Tibial artery (tissue), 4 donors: ENCODE measurements around the gene SLC9A8.
"Not testable (repeated sequence)": the region's sequence is repeated elsewhere in the genome, so short reads cannot be mapped to it uniquely, and the experiment has no call there.

Source experiments
- DNase-seq, 2 donors: peaks; one replicate each; pipeline ENCODE4 v3.0.0-alpha.2; 2019
- H3K27ac ChIP-seq, 2 donors: fragments of 200-600 bp; sonication (generic) in 1 of 2; 1 replicate in 1 of 2; 2 replicates in 1 of 2; pipeline ENCODE4 v1.5.1; 2018 to 2019; ENCODE audit warnings: mild to moderate bottlenecking in 1 of 2
- H3K27me3 ChIP-seq, 2 donors: fragments of 200-600 bp; sonication (generic) in 1 of 2; one replicate each; pipeline versions ENCODE4 v1.5.1 to v1.6.0; 2016 to 2019
- H3K36me3 ChIP-seq, 3 donors: fragments of 200-600 bp; sonication (generic) in 2 of 3; one replicate each; pipeline ENCODE4 v1.5.1; 2016 to 2019; ENCODE audit warnings: mild to moderate bottlenecking in 2 of 3
- H3K4me1 ChIP-seq, 4 donors: fragments of 200-600 bp; sonication (generic) in 2 of 4; 1 replicate in 3 of 4; 2 replicates in 1 of 4; pipeline ENCODE4 v1.5.1; 2016 to 2019
- H3K4me3 ChIP-seq, 2 donors: fragments of 200-600 bp; sonication (generic) in 1 of 2; 1 replicate in 1 of 2; 2 replicates in 1 of 2; pipeline ENCODE4 v1.5.1; 2018 to 2019; ENCODE audit warnings: mild to moderate bottlenecking in 2 of 2
- H3K9me3 ChIP-seq, 3 donors: fragments of 200-600 bp; sonication (generic) in 1 of 3; one replicate each; pipeline ENCODE4 v1.5.1; 2016 to 2019
- intact Hi-C: fragments of 100-400 bp; cut with DNase I; formaldehyde crosslinking; loops from one replicate; pipeline ENCODE4 v1.15.0; 2023; ENCODE audit warnings: low total_unique reads
- TF ChIP-seq, protein P1 (sequence below), 2 experiments: fragments of 200-600 bp in 1 of 2; fragments of 450-650 bp in 1 of 2; IDR thresholded peaks; one replicate each; pipeline ENCODE4 v1.5.1; 2017 to 2019; ENCODE audit warnings: antibody characterized with exemption in 2 of 2, mild to moderate bottlenecking in 1 of 2, moderate library complexity in 1 of 2

SLC9A8 gene

DNA sequence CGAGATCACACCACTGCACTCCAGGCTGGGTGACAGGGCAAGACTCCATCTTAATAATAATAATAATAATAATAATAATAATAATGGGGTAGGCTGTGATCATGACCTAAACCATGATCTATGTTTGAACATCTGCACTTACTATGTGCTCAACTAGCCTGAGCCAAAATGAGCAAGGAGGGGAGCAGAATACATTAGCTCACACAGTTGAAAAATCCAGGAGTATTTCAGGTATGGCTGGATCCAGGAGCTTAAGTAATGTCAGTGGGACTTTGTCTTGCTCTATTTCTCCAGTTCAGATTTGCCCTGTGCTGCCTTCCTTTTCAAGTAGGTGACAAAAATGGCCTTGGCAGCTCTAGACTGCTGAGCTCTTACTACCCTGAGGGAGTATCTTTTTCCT, 32.7 kb upstream of the SLC9A8 start:
- peaks cover 0 to 15% (median 8%) of the 10 kb centered on the region in 4 donors for H3K4me1 ChIP-seq
- no peak overlapping the region for H3K4me3 ChIP-seq
- TF ChIP-seq, protein P1, sequence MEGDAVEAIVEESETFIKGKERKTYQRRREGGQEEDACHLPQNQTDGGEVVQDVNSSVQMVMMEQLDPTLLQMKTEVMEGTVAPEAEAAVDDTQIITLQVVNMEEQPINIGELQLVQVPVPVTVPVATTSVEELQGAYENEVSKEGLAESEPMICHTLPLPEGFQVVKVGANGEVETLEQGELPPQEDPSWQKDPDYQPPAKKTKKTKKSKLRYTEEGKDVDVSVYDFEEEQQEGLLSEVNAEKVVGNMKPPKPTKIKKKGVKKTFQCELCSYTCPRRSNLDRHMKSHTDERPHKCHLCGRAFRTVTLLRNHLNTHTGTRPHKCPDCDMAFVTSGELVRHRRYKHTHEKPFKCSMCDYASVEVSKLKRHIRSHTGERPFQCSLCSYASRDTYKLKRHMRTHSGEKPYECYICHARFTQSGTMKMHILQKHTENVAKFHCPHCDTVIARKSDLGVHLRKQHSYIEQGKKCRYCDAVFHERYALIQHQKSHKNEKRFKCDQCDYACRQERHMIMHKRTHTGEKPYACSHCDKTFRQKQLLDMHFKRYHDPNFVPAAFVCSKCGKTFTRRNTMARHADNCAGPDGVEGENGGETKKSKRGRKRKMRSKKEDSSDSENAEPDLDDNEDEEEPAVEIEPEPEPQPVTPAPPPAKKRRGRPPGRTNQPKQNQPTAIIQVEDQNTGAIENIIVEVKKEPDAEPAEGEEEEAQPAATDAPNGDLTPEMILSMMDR (IDR thresholded peaks at IDR 0.05) = no peak
- H3K27me3 ChIP-seq = no peaks in the 10 kb centered on the region
- H3K9me3 ChIP-seq = no peaks in the 10 kb centered on the region
- H3K36me3 ChIP-seq = no peaks in the 10 kb centered on the region
- H3K27ac ChIP-seq = no peak overlapping the region
- intact Hi-C loops = no loop called here
- no peak for DNase-seq

DNA sequence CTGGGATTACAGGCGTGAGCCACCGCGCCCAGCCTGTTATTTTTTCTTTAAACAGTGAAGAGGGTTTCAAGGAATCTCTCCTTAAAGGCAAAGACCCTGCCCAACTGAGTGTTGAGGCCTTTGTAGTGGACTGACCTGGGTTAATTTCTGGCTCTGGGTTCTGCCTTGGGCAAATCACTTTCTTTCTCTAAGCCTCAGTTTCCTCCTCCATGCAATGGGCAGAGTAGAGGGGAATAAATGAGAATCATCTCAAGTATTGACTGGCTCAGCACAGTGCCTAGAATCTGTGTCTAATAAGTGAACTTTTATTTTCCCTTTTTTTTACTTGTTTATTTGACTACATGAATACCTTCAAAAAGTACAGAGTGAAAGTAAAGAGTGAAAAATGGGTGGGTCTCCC, 31.0 kb upstream of the SLC9A8 start:
- no peaks in the 10 kb centered on the region for H3K27me3 ChIP-seq
- H3K4me3 ChIP-seq = no peak overlapping the region
- H3K4me1 ChIP-seq = no peaks in the 10 kb centered on the region
- TF ChIP-seq, protein P1 (IDR thresholded peaks at IDR 0.05) = no peak
- H3K27ac ChIP-seq = no peak overlapping the region
- intact Hi-C loops = no loop called here
- H3K36me3 ChIP-seq = no peaks in the 10 kb centered on the region
- DNase-seq = no peak
- H3K9me3 ChIP-seq = no peaks in the 10 kb centered on the region

DNA sequence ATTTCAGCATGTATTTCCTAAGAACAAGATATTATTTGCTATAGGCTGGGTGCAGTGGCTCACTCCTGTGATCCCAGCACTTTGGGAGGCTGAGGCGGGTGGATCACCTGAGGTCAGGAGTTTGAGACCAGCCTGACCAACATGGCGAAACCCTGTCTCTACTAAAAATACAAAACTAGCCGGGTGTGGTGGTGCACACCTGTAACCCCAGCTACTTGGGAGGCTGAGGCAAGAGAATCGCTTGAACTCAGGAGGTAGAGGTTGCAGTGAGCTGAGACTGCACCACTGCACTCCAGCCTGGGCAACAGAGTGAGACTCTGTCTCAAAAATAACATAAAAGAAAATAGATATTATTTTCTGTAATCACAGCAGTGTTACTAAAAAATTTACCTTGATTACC, 30.2 kb upstream of the SLC9A8 start:
- H3K27me3 ChIP-seq, H3K36me3 ChIP-seq, intact Hi-C loops, DNase-seq, H3K27ac ChIP-seq, H3K9me3 ChIP-seq, H3K4me1 ChIP-seq, H3K4me3 ChIP-seq: not testable (repeated sequence)

DNA sequence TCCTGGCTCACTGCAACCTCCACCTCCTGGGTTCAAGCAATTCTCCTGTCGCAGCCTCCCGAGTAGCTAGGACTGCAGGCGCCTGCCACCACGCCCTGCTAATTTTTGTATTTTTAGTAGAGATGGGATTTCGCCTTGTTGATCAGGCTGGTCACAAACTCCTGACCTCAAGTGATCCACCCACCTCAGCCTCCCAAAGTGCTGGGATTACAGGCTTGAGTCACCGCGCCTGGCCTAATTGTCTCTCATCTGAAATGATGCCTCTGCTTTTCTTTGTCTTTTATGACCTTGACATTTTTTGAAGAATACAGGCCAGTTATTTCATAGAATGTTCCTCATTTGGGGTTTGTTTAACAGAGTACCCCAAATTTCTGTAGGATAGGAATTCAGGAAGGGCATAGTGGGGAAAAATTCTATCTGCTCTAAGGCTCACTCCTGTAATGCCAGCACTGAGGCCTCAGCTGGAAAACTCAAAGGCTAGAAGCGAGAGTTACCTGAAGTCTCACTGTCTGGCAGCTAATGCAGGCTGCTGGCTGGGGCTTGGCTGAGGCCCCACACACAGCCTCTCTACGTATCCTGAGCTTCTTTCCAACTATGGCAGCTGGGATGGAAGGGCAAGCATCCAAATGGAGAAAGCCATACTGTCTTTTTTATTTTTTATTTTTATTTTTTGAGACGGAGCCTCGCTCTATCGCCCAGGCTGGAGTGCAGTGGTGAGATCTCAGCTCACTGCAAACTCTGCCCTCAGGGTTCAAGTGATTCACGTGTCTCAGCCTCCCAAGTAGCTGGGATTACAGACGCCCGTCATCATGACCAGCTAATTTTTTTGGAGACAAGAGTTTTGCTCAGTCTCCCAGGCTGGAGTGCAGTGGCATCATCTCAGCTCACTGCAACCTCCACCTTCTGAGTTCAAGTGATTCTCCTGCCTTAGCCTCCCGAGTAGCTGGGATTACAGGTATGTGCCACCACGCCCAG, 29.3 kb upstream of the SLC9A8 start:
- H3K27me3 ChIP-seq, H3K4me1 ChIP-seq, H3K36me3 ChIP-seq, DNase-seq, intact Hi-C loops, H3K4me3 ChIP-seq, H3K27ac ChIP-seq, H3K9me3 ChIP-seq: not testable (repeated sequence)

DNA sequence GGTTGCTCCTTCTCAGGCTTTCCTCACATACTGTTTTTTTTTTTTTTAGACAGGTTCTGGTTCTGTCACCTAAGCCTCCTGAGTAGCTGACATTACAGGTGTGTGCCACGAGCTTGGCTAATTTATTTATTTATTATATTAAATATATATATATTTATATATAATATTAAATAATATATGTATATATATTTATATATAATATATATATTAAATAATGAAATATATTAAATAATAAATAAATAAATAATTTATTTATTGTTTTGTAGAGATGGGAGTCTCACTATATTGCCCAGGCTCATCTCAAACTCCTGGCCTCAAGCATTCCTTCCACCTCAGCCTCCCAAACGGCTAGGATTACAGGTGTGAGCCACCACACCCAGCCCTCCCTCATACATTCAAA, 28.3 kb upstream of the SLC9A8 start:
- intact Hi-C loops = no loop called here
- DNase-seq = no peak

DNA sequence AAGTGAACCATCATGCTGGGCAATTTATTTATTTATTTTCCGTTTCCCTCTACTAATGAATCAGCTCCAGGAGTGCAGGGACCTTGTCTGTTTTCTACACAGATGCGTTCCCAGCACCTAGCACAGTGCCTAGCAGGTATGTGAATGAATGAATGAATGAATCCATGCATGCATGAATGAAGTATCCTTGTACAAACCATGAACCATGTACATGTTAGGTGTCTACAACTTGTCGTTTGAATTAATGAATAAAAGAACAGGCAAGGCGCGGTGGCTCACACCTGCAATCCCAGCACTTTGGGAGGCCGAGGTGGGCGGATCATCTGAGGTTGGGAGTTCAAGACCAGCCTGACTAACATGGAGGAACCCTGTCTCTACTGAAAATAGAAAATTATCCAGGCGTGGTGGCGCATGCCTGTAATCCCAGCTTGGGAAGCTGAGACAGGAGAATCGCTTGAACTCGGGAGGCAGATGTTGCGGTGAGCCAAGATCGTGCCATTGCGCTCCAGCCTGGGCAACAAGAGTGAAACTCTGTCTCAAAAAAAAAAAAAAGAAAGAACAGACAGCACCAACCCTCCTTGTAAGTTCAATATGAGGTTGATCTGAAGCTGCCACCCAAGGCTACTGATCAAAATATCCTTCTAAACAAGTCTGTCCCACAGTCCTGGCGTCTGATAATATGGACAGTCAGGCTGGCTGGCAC, 27.3 kb upstream of the SLC9A8 start:
- DNase-seq = no peak
- no peaks in the 10 kb centered on the region for H3K9me3 ChIP-seq
- no peak overlapping the region for H3K27ac ChIP-seq
- H3K36me3 ChIP-seq = no peaks in the 10 kb centered on the region
- TF ChIP-seq, protein P1 (IDR thresholded peaks at IDR 0.05) = no peak
- no peak overlapping the region for H3K4me3 ChIP-seq
- H3K27me3 ChIP-seq = no peaks in the 10 kb centered on the region
- intact Hi-C loops = no loop called here
- H3K4me1 ChIP-seq = no peaks in the 10 kb centered on the region

More for the DNA sequence above, 28.3 kb upstream of the SLC9A8 start:
- TF ChIP-seq, protein P1 (IDR thresholded peaks at IDR 0.05) = no peak
- no peak overlapping the region for H3K27ac ChIP-seq
- H3K9me3 ChIP-seq = no peaks in the 10 kb centered on the region
- H3K4me1 ChIP-seq = no peaks in the 10 kb centered on the region
- no peak overlapping the region for H3K4me3 ChIP-seq
- no peaks in the 10 kb centered on the region for H3K27me3 ChIP-seq
- no peaks in the 10 kb centered on the region for H3K36me3 ChIP-seq
